ENCODE data around the gene RABGEF1.

DNA sequence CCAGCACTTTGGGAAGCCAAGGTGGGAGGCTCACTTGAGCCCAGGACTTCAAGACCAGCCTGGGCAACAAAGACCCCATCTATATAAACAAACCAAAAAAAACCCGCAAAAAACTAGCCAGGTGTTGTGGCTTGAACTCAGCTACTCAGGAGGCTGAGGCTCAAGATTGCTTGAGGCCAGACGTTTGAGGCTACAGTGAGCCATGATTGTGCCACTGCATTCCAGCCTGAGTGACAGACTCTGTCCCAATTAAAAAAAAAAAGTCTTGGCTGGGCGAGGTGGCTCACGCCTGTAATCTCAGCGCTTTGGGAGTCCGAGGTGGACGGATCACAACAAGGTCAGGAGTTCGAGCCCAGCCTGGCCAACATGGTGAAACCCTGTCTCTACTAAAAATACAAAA is 11.4 kb downstream of the RABGEF1 start:
- TF ChIP-seq, protein P1, sequence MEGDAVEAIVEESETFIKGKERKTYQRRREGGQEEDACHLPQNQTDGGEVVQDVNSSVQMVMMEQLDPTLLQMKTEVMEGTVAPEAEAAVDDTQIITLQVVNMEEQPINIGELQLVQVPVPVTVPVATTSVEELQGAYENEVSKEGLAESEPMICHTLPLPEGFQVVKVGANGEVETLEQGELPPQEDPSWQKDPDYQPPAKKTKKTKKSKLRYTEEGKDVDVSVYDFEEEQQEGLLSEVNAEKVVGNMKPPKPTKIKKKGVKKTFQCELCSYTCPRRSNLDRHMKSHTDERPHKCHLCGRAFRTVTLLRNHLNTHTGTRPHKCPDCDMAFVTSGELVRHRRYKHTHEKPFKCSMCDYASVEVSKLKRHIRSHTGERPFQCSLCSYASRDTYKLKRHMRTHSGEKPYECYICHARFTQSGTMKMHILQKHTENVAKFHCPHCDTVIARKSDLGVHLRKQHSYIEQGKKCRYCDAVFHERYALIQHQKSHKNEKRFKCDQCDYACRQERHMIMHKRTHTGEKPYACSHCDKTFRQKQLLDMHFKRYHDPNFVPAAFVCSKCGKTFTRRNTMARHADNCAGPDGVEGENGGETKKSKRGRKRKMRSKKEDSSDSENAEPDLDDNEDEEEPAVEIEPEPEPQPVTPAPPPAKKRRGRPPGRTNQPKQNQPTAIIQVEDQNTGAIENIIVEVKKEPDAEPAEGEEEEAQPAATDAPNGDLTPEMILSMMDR (IDR thresholded peaks at IDR 0.05) = no peak
- no peak for TF ChIP-seq POLR2A (IDR thresholded peaks at IDR 0.05)

Measured in lower leg skin (tissue), 3 donors.